ENCODE data around the gene APEH. TPM values are rescaled to one million over a fixed set of nuclear protein-coding genes. Genes with fewer than 3 reads are reported as not detected.
A peak's percentile ranks its signal among the peaks of the same experiment; 100 is the strongest.
"Not testable (repeated sequence)": the region's sequence is repeated elsewhere in the genome, so short reads cannot be mapped to it uniquely, and the experiment has no call there.

APEH gene
- total RNA-seq, 4 donors from 2014 or later, result 53.9 to 151 (median 116) TPM

DNA sequence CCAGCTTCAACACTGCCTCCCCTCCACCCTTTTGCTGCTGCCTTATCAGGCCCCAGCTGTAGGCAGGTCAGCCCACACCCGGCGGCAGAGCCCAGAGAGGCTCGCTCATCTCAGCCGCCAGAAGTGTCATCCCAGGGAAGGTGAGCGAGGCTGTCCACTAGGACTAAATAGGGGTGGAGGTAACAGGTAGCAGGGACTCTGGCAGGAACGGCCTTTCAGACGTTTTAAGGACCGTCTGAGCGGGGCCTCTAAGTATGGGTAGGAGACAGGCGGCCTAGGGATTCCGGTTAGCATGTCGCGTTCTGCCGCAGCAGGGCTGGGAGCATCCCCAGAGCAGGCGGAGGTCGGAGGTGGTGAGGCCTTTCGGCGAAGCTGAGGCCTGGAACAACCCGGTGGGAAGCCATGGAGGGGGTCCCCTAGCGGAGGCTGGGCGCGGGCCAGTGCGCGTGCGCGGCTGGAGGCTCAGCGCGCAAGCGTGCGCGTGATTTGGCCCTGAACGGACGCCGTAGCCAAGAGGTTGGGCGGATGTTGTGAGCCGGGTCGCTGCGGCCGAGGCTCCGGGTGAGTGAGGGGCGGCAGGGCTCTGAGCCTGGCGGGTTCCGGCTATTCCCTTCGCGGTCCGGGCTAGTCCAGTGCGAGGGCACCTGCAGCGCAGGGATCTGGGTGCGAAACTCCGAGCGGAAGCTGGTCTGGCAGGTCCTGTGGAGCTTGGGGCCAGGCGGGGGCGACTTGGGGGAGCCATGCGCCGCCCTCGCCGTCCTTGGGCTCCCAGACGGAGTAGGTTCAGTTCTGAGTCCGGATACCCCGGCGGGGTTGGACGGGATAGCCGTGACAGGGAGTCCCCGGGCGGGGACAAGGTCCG, 15.1 kb downstream of the APEH start, which contains the start of the genes MST1 and RNF123:
TSS of gene MST1 (minus strand) at position 429 of the 862 bp plus-strand sequence. CDS start 783 bp downstream, outside the sequence.
TSS of gene RNF123 (plus strand) at position 512 of the 862 bp plus-strand sequence. CDS start 1,609 bp downstream, outside the sequence.
- intact Hi-C loops (cut with DNase I; ENCODE audit: low total_unique reads), result no loop called here
- TF ChIP-seq, protein P1, sequence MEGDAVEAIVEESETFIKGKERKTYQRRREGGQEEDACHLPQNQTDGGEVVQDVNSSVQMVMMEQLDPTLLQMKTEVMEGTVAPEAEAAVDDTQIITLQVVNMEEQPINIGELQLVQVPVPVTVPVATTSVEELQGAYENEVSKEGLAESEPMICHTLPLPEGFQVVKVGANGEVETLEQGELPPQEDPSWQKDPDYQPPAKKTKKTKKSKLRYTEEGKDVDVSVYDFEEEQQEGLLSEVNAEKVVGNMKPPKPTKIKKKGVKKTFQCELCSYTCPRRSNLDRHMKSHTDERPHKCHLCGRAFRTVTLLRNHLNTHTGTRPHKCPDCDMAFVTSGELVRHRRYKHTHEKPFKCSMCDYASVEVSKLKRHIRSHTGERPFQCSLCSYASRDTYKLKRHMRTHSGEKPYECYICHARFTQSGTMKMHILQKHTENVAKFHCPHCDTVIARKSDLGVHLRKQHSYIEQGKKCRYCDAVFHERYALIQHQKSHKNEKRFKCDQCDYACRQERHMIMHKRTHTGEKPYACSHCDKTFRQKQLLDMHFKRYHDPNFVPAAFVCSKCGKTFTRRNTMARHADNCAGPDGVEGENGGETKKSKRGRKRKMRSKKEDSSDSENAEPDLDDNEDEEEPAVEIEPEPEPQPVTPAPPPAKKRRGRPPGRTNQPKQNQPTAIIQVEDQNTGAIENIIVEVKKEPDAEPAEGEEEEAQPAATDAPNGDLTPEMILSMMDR (IDR thresholded peaks at IDR 0.05), result peak; percentile 4 to 42 (median 26)
- no peak for TF ChIP-seq EP300 (IDR thresholded peaks at IDR 0.05; ENCODE audit: low read depth)
- peak; percentile 64 to 84 (median 77) for TF ChIP-seq POLR2AphosphoS5 (IDR thresholded peaks at IDR 0.05)
- peak; percentile 51 for TF ChIP-seq POLR2A (IDR thresholded peaks at IDR 0.05)
- H3K9me3 ChIP-seq, result no peaks in the 10 kb centered on the region
- peak within 1 kb of the TSS; percentile 68 to 88 (median 83) for H3K27ac ChIP-seq
- peaks cover 11 to 37% (median 27%) of the 10 kb centered on the region in 4 donors for H3K4me1 ChIP-seq
- WGBS, 2 donors (ENCODE audit: low coverage in 1 of 2), result 0% methylated on average over 30 of the region's 66 CpGs; no CpG with 5 or more reads in 1 of the 2 donors
- H3K27me3 ChIP-seq, result no peaks in the 10 kb centered on the region
- peak; percentile 90 for DNase-seq
- peak within 1 kb of the TSS; percentile 68 to 100 (median 94) for H3K4me3 ChIP-seq
- in situ Hi-C loops (cut with MboI; ENCODE audit: low pct_ligation_motif_present in 1 of 4, low pct_unique_long_range_greater_than_20kb in 1 of 4, low sequenced_read_pairs in 3 of 4), result no loop called here
- no peaks in the 10 kb centered on the region for H3K36me3 ChIP-seq

GRCh38 chr3:49689908-49690624, 15.9 kb downstream of the APEH start:
- DNase-seq; H3K9me3 ChIP-seq; H3K36me3 ChIP-seq; in situ Hi-C loops (cut with MboI; ENCODE audit: low pct_ligation_motif_present in 1 of 4, low pct_unique_long_range_greater_than_20kb in 1 of 4, low sequenced_read_pairs in 3 of 4); H3K27me3 ChIP-seq; intact Hi-C loops (cut with DNase I; ENCODE audit: low total_unique reads): not testable (repeated sequence)
- Histone ChIP-seq H3K4me1 (peaks cover 11 to 37% (median 27%) of the 10 kb centered on the region in 4 donors), H3K4me3 (peak overlapping the region; percentile 68 to 100 (median 94)), H3K27ac (peak overlapping the region; percentile 68 to 88 (median 83))
- WGBS, 2 donors (ENCODE audit: low coverage in 1 of 2), result 8 to 12% methylated on average over 11 to 16 of the region's 16 CpGs

DNA sequence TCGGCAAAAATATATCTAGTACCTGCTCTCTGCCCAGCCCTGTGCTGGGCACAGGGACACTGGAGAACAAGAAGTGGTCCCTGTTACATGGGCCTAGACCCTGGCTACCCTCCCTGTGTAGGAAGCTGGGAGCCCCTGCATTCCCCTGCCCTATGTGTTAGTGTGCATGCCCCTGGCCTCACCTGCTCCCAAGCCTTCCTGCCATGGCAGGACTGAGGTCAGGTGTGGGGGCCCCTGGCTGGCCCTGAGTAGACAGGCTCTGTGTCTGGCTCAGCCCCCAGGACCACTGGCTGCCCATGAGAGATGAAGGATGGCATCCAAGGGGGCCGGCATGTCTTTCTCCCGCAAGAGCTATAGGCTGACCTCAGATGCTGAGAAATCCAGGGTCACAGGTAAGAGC, 16.7 kb downstream of the APEH start:
- H3K27me3 ChIP-seq; H3K9me3 ChIP-seq; H3K4me3 ChIP-seq; in situ Hi-C loops (cut with MboI; ENCODE audit: low pct_ligation_motif_present in 1 of 4, low pct_unique_long_range_greater_than_20kb in 1 of 4, low sequenced_read_pairs in 3 of 4); DNase-seq; intact Hi-C loops (cut with DNase I; ENCODE audit: low total_unique reads); H3K36me3 ChIP-seq; H3K27ac ChIP-seq: not testable (repeated sequence)
- WGBS, 2 donors (ENCODE audit: low coverage in 1 of 2), result 92% methylated on average over 3 of the region's 3 CpGs; no CpG with 5 or more reads in 1 of the 2 donors
- H3K4me1 ChIP-seq, result peaks cover 11 to 37% (median 26%) of the 10 kb centered on the region in 4 donors

- intact Hi-C loops (cut with DNase I; ENCODE audit: low total_unique reads); H3K27me3 ChIP-seq; H3K27ac ChIP-seq; H3K36me3 ChIP-seq; H3K9me3 ChIP-seq; in situ Hi-C loops (cut with MboI; ENCODE audit: low pct_ligation_motif_present in 1 of 4, low pct_unique_long_range_greater_than_20kb in 1 of 4, low sequenced_read_pairs in 3 of 4); H3K4me3 ChIP-seq: not testable (repeated sequence)
- H3K4me1 ChIP-seq, result peaks cover 11 to 37% (median 23%) of the 10 kb centered on the region in 4 donors
- peak; percentile 72 for DNase-seq
- 69% methylated on average over 3 of the region's 3 CpGs; no CpG with 5 or more reads in 1 of the 2 donors for WGBS, 2 donors (ENCODE audit: low coverage in 1 of 2)
Measured at GRCh38 chr3:49691481-49691880, 17.3 kb downstream of the APEH start.

GRCh38 chr3:49694409-49695070, 20.4 kb downstream of the APEH start:
- WGBS, 2 donors (ENCODE audit: low coverage in 1 of 2), result 67% methylated on average over 6 of the region's 6 CpGs; no CpG with 5 or more reads in 1 of the 2 donors
- H3K27ac ChIP-seq; intact Hi-C loops (cut with DNase I; ENCODE audit: low total_unique reads); H3K4me3 ChIP-seq; H3K36me3 ChIP-seq; DNase-seq; in situ Hi-C loops (cut with MboI; ENCODE audit: low pct_ligation_motif_present in 1 of 4, low pct_unique_long_range_greater_than_20kb in 1 of 4, low sequenced_read_pairs in 3 of 4); H3K27me3 ChIP-seq; H3K9me3 ChIP-seq: not testable (repeated sequence)
- H3K4me1 ChIP-seq, result peaks cover 8 to 22% (median 16%) of the 10 kb centered on the region in 4 donors

DNA sequence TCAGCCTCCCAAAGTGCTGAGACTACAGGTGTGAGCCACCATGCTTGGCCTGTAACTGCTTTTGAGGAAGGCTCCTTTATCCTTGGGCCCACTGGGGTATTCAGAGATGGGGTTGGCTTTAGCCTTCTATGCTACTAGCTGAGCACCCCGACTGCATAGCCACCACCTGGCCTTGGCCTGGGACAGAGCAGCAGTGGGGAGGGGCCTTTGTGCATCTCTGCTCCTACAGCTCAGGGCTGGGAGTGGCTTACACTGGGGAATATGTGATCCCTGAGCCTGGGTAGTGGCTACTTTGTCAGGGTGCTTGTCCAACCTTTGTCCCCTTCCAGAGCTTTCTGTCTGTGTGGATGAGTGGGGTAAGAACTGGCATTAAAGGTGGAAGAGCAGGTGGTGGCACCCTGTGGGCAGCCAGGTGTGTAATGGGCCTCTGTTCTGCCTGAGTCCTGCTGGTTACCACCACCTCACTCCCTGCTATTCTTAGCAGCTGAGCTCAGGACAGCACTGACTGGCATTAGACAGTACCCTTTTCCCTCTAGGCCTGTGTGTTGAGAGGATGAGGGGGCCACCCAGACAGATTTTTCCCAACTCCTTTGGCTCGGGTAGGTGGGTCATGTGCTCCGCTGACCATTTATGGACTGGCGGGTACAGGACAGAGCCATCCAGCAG, 21.3 kb downstream of the APEH start:
- DNase-seq; intact Hi-C loops (cut with DNase I; ENCODE audit: low total_unique reads); H3K27me3 ChIP-seq; H3K27ac ChIP-seq; in situ Hi-C loops (cut with MboI; ENCODE audit: low pct_ligation_motif_present in 1 of 4, low pct_unique_long_range_greater_than_20kb in 1 of 4, low sequenced_read_pairs in 3 of 4); H3K36me3 ChIP-seq; H3K9me3 ChIP-seq; H3K4me3 ChIP-seq: not testable (repeated sequence)
- WGBS, 2 donors (ENCODE audit: low coverage in 1 of 2), result 69% methylated on average over 4 of the region's 4 CpGs; no CpG with 5 or more reads in 1 of the 2 donors
- peaks cover 8 to 15% (median 8%) of the 10 kb centered on the region in 4 donors for H3K4me1 ChIP-seq

Data from transverse colon (tissue), 4 donors.